ENCODE measurements around the gene LYST. TPM values are rescaled to one million over a fixed set of nuclear protein-coding genes. Genes with fewer than 3 reads are reported as not detected.
"Not testable (repeated sequence)": the region's sequence is repeated elsewhere in the genome, so short reads cannot be mapped to it uniquely, and the experiment has no call there.

LYST gene
- total RNA-seq, 1 donor from 2014 or later = 38.5 TPM

DNA sequence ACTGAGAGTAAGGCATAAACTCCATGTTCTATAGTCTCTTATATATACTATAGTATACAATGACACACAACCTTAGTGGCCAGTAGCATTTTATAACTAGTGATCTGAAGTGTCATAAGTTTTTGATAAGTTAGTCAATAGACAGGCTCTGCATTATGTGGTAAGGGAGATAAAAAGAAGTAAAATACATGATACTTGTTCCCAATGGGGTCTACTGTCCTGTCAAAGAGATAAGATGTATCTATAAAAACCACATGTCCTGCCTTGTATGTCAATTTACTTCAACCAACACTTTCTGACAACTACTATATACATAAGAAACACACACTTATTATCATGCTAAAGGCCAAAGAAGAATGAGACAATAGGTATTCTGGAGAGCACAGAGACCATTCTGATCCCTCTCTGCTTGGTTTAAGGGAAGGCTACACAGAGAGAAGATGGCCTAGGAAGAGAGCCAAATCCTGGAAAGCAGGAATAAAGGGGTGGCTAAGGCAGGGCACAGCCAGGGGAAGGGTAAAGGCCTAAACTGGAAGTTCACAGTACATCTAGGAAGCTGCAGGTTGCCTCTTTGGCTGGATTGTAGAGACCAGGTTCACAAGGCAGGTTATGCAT, 91.4 kb downstream of the LYST start:
- no peak for DNase-seq (ENCODE audit: low spot score)

DNA sequence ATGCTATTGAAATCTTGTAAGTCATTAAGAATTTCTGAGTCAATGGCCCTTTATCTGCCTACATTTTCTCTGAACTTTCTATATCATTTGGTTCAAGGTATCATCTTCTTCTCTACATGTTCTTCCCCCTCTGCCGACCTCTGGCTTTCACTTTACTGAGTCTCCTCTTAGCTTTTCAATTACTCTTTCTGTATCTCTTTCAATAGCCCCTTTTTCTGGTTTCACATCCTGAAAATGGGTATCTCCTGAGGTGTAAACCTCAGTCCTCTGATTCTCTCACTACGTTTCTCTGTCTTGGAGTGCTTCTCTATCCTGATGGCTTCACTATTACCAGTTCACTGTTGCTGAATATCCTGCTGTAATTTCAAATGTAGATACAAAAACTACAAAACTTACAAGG, 98.9 kb downstream of the LYST start:
- DNase-seq (ENCODE audit: low spot score) = no peak

DNA sequence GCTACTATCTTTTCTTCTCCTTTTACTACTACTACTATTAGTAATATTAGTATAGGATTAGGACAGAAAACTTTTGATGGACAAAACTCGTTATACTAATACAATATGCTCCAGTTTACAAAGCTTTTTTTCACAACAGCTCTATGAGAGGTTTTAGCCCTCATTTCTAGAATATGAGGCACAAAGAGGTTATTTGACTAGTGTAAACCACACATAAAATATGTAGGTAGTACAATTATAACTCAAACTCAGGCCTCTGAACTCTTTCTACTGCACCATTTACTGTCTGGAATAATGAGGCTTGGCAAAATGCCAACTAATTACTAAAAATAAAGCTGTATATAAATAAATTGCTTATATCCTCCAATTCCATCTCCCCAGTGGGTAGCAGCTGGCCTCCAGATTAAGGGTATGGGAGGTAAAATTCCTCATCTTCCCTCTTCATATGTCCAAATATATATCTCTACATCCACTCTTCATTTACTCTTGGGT, 99.9 kb downstream of the LYST start:
- no peak for DNase-seq (ENCODE audit: low spot score)

DNA sequence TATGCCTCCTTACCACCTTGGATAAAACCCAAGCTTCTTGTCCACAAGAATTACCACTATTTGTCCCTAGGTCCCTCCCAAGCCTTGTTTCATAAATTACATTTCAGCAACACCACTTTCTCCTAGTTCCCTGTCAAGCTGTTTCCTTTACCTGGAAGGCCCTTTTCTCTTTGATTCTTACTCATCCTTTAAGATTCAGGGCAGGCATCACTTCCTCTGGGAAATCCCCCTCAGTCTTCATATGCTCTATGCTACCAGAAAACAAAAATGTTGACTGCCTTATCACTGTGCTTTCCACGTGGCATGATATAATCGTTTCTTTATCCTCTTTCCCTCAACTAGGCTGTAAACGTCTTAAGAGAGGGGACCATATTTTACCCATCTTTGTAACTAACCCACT, 102.7 kb downstream of the LYST start:
- DNase-seq (ENCODE audit: low spot score) = no peak

DNA sequence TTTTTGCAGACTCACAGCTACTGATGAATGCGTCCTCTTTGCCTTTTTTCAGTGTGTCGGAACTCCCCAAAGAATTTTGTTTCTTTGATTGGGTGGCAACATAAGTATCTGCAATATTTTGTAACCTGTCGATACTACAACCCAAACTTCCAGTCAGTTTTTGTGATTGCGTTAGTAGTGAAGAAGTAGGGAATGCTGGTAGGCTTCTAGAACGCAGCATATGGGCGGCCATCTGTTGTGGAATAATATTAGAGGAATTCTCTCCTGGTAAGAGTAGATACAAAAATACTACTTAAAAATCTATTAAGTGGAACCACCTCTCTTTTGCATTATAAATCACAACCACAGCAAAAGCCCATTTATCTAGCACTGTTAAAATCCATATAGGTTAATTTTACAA, 107.4 kb downstream of the LYST start:
- no peak for DNase-seq (ENCODE audit: low spot score)

DNA sequence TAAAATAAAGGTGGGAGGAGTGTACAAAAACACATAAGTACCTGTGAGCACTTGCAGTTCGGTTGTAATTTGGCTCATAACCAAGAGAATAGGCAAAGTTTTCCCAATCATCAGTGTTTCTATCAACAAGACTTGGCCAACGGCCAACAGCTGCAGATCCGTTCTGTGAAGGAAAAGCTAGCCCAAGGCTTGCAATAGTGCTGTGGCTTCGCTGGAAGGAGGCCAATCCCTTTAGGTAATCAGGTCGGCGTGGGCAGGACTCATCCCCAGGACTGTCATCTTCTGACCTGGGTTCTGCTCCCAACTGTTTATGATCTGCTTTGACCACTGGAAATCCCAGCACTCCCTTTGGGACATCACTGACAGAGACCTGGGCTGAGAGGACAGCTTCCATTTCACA, 107.8 kb downstream of the LYST start:
- no peak for DNase-seq (ENCODE audit: low spot score)

DNA sequence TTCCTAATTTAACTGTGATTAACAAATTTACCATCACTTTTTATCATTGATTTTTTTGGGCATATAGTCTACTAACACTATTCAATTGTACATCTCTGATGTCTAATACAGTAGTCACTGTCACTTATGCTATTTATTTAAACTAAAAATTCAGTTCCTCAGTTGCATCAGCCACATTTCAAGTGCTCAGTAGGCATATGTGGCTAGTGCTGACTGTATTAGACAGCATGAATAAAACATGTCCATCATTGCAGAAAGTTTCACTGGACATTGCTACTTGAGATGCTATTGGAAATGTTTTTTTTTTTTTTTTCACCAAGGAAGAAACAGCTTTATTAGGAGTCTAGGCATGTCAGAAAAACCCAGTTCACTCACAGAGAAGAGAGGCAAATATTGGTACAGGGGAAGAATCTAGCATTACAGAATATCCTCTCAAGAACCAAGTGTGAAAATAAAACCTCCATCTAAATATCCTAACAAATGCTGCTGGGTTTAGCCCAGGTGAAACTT, 109.1 kb downstream of the LYST start:
- no peak for DNase-seq (ENCODE audit: low spot score)

DNA sequence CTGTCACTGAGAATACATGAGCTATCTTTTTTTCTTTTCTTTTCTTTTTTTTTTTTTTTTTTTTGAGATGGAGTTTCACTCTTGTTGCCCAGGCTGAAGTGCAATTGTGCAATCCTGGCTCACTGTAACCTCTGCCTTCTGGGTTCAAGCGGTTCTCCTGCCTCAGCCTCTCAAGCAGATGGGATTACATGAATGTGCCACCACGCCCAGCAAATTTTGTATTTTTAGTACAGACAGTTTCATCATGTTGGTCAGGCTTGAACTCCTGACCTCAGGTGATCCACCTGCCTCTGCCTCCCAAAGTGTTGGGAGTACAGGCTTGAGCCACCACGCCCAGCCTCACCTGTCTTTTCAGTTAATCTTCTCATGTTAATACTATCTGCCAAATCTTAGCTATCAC, 112.5 kb downstream of the LYST start:
- not testable (repeated sequence) for DNase-seq (ENCODE audit: low spot score)

DNA sequence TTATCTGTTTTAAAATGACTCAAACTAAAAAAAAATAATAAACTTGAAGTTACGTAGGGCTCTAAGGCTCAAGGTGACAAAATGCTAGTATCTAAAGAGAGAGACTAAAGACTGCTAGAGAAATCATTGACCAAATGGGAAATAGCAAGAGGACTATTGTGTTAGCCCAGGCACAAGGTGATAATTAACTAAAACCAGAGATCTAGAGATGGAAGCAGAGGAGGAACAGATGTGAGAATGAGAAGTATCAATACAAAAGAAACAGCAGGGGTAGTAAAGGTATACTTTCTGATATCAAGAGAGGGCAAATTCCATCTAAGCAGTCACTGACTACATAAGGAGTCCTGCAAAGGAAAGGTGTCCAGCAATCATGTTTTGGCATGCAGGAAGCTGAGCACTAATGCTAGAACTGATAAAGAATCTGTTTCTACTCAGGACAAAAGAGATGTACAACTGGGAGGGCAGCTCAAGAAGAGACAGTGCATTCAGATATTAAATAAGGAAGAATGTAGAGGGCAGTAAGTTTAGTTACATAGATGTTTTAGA, 116.9 kb downstream of the LYST start:
- DNase-seq (ENCODE audit: low spot score) = no peak

DNA sequence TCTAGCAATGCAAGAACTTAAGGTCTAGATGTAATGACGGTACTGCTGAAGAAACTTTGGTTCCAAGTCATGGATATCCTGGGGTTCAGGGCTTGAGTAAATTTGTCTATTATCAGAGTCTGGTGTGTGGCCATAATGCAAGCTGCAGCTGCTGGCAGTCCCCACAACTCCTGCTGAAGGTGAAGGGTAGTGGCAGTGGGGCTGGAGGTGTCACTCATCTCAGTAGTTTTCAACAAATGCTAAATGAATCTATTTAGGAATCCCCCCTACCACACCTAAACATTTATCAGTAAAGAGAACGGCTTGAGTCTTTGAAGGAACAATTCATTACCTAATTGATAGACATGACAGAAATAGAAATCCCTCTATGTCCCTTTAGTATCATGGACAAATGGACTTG, 118.0 kb downstream of the LYST start:
- no peak for DNase-seq (ENCODE audit: low spot score)

DNA sequence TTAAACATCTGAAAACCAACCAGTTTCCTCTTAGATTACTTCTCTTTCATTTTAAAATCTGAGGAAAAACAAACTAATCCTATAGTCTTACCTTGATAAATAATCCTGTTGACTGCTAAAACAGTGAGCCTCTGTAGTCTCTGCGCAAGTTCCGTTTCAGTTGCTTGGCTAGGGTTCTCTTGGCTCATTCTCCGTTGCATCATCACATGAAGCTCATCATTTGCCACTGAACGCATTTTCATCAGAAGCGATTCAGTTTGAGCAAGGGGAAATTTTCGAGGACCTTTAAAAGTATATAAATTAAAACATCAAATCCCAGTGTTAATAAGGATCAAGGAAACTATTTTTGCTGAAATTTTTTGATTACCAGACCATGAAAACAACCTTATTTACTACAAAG, 120.5 kb downstream of the LYST start:
- DNase-seq (ENCODE audit: low spot score) = no peak

DNA sequence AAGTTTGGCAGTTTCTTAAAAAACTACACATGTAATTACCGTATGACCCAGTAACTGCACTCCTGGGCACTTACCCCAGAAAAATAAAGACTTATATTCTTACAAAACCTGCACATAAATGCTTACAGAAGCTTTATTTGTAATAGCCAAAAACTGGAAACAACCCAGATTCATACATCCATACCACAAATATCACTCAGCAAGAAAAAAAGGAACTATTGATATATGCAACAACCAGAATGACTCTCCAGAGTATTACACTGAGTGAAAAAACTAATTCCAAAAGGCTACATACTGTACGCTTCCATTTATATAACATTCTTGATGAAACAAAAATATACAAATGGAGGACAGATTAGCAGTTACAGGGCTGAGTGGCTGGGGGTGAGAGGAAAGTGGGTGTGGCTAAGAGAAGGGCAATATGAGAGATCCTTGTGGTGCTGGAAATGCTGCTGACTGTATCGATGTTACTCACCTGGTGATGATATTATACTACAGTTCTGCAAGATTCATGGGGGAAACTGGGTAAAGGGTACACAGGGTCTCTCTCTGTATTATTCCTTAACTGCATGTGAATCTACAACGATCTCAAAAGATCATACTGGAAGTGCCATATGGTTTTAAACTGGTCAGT, 121.1 kb downstream of the LYST start:
- DNase-seq (ENCODE audit: low spot score) = no peak

DNA sequence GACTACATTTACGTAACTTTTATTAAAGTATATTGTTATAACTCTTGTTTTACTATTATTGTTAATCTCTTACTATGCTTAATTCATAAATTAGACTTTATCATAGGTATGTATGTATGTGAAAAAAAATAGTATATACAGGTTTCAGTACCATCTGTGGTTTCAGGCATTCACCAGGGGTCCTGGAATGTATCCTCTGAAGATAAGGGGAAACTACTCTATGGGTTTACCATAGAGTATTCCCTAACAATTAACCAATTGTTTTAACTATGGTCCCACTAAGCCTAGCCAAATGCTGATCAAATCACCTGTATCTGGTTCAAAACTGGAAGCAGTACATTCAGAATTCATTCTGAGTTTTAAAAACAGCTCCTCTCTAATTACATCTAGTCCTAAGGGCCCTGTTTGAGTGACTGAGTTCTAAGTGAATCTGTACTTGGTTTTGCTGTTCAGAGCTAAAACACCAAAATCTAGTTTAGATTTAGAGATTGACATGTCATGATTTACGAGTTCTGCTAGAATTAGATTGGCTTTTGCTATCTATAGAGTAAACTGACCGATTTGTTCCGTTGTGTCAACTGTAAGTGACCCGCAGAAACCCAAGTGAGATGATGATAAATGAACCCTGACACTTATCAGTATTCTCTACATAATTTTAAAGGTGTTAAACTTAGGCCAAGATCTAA, 123.6 kb downstream of the LYST start:
- no peak for DNase-seq (ENCODE audit: low spot score)

DNA sequence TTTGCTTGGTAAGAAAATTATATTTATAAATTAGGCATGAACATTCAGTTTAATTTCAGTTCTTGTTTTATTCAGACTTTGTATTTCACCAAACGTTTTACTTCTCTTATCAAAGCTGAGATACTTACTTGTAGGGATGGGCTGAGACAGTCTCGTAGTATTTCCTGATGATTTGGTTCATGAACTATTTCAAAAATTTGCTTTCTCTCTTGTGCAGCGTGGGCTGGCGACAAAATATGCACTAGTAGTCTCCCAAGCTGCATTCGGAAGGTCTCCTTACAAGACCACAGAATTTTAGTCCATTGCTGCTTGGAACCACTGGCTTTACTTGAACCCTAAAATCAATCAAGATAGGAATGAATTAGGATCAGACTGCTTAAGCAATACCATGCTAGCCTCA, 125.4 kb downstream of the LYST start:
- no peak for DNase-seq (ENCODE audit: low spot score)

DNA sequence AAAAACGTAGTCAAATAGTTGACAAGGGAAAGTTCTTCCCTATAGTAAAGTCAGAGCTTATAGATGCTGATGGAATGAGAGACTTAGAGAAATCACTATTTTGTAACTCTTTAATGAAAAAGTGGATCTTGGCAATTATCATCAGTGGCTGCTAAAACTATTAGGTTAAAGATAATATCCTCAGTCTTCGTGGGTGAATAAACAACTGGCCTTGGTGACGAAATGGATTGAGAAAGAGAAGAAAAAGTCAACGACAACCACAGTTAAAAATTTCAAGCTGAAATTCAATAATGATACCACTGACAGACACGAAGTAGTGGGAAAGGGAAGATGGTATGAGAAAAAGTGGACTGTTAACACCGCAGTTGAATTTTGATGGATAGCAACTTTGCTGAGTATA, 127.1 kb downstream of the LYST start:
- DNase-seq (ENCODE audit: low spot score) = no peak

DNA sequence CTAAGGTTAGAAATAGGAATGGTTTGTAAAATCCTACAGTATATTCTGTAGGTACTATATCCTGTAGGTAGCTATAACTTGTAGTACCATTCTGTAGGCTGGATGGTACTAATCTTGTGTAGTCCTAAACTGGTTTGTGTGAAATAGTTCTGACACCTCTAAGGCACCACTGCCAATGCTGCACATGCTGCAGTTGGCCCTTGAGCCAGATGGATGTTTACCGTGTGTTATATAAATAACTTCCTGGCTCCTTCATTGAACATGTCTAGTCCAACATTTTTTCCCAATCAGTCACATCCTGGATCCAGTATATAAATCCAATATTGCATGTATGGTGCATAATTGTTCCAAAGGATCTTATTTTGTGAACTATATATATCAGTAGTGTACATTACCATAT, 127.6 kb downstream of the LYST start:
- DNase-seq (ENCODE audit: low spot score) = no peak

DNA sequence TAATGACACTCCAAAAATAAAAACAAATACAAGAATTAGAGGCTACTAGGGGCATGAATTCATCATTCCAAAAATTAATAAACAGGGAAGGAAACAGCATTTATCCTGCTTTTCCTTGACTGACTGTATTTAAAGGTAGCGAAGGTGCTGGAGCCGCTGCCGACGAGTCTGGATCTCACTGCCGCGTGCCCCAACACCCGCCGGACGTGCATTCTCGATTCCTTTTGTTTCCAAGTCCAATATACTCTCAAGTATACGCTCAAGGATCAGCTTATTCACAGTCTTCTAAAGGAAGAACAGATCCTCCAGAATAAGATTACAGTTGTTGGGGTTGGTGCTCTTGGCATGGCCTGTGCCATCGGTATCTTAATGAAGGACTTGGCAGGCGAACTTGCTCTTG, 129.0 kb downstream of the LYST start:
- no peak for DNase-seq (ENCODE audit: low spot score)

DNA sequence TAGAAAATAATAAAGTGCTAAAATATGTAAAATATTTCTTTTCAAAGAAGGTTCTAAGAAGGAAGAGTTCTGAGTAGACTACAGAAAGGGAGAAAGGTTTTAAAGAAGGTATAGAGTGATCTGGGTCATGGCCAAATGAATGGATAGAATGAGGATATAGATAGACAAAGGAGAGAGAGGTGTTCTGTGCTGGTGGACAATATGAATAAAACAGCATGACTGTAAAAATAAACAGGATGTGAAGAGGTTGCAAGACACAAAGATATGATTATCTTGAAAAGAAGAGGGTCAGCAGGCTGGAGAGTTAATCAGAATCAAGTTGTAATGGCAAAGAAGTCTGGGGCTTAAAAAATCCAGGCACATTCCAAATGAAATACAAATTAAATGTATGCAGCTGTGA, 130.4 kb downstream of the LYST start:
- DNase-seq (ENCODE audit: low spot score) = no peak

DNA sequence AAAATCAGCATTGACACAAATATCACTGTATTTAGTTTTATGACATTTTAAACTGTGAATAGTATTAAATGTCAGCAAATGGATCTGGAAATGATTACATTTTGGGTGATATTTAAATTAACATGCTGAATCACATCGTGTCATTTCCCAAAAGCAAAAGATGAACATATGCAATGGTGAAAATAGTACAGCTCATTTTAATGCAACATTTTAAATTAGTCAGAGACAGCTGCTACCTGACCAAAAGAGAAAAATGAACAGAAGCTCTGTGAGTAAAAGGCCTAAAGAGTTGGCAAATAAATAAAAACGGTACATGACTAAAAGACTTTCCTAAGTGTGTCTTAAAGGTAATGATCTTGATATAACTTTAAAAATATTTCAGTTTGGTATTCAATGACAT, 131.1 kb downstream of the LYST start:
- DNase-seq (ENCODE audit: low spot score) = no peak

DNA sequence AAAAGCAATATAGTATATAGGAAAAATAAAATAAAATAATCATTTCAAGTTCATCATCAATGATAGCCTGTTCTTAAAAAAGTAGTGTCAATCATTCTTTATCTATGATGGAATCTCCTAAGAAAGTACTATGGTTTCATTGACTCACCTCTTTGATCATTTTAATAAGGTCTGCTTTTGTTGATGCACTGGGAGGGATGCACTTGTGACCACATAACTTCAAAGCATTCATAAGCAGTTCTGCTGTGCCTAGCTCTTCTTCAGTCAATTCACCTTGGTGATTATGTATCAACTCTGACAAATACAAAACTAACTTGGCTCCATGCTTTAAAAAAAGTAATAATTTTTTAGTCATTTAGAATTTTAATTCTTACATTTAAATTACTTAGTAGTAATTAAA, 132.4 kb downstream of the LYST start:
- no peak for DNase-seq (ENCODE audit: low spot score)

DNA sequence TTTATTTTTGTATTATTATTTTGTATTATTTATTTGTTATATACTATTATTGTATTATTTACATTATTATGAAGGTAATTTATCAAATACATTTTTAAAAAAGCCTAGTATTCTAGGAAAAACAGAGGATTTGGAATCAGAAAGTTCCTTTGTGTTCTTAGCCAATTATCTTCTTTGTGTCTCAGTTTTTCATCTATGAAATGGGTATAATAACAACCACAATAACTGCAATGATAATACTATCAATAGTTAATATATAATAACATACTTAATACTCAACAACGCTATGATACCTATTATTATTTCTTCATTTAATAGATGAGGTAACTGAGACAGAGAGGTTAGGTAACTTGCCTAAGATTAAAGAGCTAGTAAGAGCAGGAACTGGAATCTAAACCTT, 136.7 kb downstream of the LYST start:
- no peak for DNase-seq (ENCODE audit: low spot score)

DNA sequence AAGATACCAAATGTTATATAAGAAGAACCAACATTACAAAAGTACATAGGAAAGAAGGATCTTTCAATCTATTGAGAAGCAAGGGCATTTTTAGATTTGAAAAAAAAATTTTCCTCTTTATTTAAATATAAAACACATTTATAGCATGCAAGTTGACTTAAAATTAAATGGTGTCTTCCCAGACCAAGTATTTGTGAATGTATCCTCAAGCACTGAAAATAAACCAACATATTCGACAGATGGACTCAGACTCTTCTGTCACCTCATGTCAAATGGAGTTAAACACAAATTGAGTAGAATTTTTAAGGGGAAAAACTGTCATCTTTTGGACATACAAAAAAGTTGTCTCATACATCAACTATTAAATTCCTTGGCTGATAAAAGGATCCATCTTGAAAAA, 140.1 kb downstream of the LYST start:
- DNase-seq (ENCODE audit: low spot score) = no peak

Data from mesenteric fat pad (tissue), 1 donor.